Keratinocyte (primary cell): Measurements from ENCODE around the gene MTCL1. TPM values are rescaled to one million over a fixed set of nuclear protein-coding genes. Genes with fewer than 3 reads are reported as not detected.

Experiments
- DNase-seq: peaks from one replicate; pipeline ENCODE4 v3.0.0-alpha.2; 2011; ENCODE audit warnings: low read depth, missing footprints, low spot score
- FAIRE-seq: peaks from 2 replicates; lab custom pipeline; 2011; peaks lifted over from hg19 to GRCh38; lab: Jason Lieb, UNC
- H2AFZ ChIP-seq: 2 replicates; pipeline ENCODE4 v1.6.0; 2012; ENCODE audit warnings: low read length, control low read depth, inconsistent platforms; ENCODE audit not compliant: control insufficient read depth
- H3K27ac ChIP-seq: 2 replicates; pipeline ENCODE4 v1.5.1; 2011; ENCODE audit warnings: low read length; ENCODE audit not compliant: control insufficient read depth, insufficient read depth
- H3K27me3 ChIP-seq: 3 replicates; pipeline ENCODE4 v1.6.0; 2011; ENCODE audit warnings: low read length; ENCODE audit not compliant: control insufficient read depth, insufficient read depth; ENCODE audit errors: extremely low read depth
- H3K36me3 ChIP-seq, 2 experiments: 2 replicates in 1 of 2; 3 replicates in 1 of 2; pipeline ENCODE4 v1.5.1; 2011; ENCODE audit warnings: low read length in 2 of 2, mild to moderate bottlenecking in 1 of 2; ENCODE audit not compliant: control insufficient read depth in 2 of 2, insufficient read depth in 2 of 2; ENCODE audit errors: extremely low read depth in 1 of 2
- H3K4me1 ChIP-seq: 3 replicates; pipeline ENCODE4 v1.5.1; 2011; ENCODE audit warnings: low read length; ENCODE audit not compliant: control insufficient read depth, insufficient read depth; ENCODE audit errors: extremely low read depth
- H3K4me2 ChIP-seq: 3 replicates; pipeline ENCODE4 v1.6.0; 2011; ENCODE audit warnings: low read depth, low read length; ENCODE audit not compliant: control insufficient read depth, insufficient read depth; ENCODE audit errors: extremely low read depth
- H3K4me3 ChIP-seq, 3 experiments: fragments of 200-600 bp in 1 of 3; sonication (generic) in 1 of 3; 2 replicates in 2 of 3; 3 replicates in 1 of 3; pipeline ENCODE4 v1.5.1; 2011 to 2016; ENCODE audit warnings: low read length in 3 of 3, mild to moderate bottlenecking in 3 of 3, control low read depth in 2 of 3, inconsistent platforms in 1 of 3, low read depth in 1 of 3, mixed read lengths in 1 of 3, mixed run types in 1 of 3, moderate library complexity in 1 of 3; ENCODE audit not compliant: control insufficient read depth in 2 of 3, insufficient read depth in 2 of 3; ENCODE audit errors: extremely low read depth in 1 of 3
- H3K79me2 ChIP-seq: 2 replicates; pipeline ENCODE4 v1.6.0; 2012; ENCODE audit warnings: low read length; ENCODE audit not compliant: control insufficient read depth, insufficient read depth
- H3K9ac ChIP-seq: 3 replicates; pipeline ENCODE4 v1.6.0; 2011; ENCODE audit warnings: low read length; ENCODE audit not compliant: control insufficient read depth, insufficient read depth; ENCODE audit errors: extremely low read depth
- H3K9me1 ChIP-seq: 3 replicates; pipeline ENCODE4 v1.6.0; 2011; ENCODE audit warnings: low read length; ENCODE audit not compliant: control insufficient read depth, insufficient read depth; ENCODE audit errors: extremely low read depth
- H3K9me3 ChIP-seq: 2 replicates; pipeline ENCODE4 v1.5.1; 2012; ENCODE audit warnings: low read depth, low read length; ENCODE audit not compliant: control insufficient read depth
- H4K20me1 ChIP-seq: 3 replicates; pipeline ENCODE4 v1.6.0; 2011; ENCODE audit warnings: low read length; ENCODE audit not compliant: control insufficient read depth, insufficient read depth; ENCODE audit errors: extremely low read depth
- EZH2 ChIP-seq: IDR thresholded peaks from one replicate; pipeline ENCODE4 v1.6.1; 2012; ENCODE audit warnings: inconsistent platforms, mild to moderate bottlenecking, low read length, moderate library complexity
- dilution Hi-C: fragments of 300-500 bp; cut with MboI; formaldehyde crosslinking; loops from one replicate; pipeline ENCODE4 v1.7.0; 2020; ENCODE audit warnings: low sequenced_read_pairs; ENCODE audit not compliant: extremely low pct_ligation_motif_present
- polyA plus RNA-seq, 5 experiments: library from polyadenylated mRNA; depleted of rRNA in 3 of 5; stranded (reverse) in 3 of 5; stranded (forward) in 1 of 5; unstranded in 1 of 5; fragments of >200 nt; gene quantifications; 1 replicate in 1 of 5; 2 replicates in 3 of 5; 3 replicates in 1 of 5; pipeline versions ENCODE4 v1.2.1 to v1.2.3, GENCODE V29; 2011 to 2012; ENCODE audit warnings: missing spikeins in 2 of 5, low read depth in 1 of 5, low replicate concordance in 1 of 5
- TF ChIP-seq, protein P1 (sequence below), 3 experiments: IDR thresholded peaks in 1 of 3; conservative IDR thresholded peaks in 1 of 3; optimal IDR thresholded peaks in 1 of 3; 2 replicates in 2 of 3; 3 replicates in 1 of 3; pipeline versions ENCODE3 to v1.5.1; 2011; ENCODE audit warnings: low read length in 3 of 3, mild to moderate bottlenecking in 3 of 3, moderate library complexity in 2 of 3, control low read depth in 1 of 3, inconsistent platforms in 1 of 3; ENCODE audit not compliant: insufficient read depth in 2 of 3; ENCODE audit errors: extremely low read depth in 1 of 3

Gene MTCL1
- polyA plus RNA-seq, 1 donor (not counting 4 experiments of a cell fraction or from before 2014, with no cell fraction given), result 15.4 TPM

DNA sequence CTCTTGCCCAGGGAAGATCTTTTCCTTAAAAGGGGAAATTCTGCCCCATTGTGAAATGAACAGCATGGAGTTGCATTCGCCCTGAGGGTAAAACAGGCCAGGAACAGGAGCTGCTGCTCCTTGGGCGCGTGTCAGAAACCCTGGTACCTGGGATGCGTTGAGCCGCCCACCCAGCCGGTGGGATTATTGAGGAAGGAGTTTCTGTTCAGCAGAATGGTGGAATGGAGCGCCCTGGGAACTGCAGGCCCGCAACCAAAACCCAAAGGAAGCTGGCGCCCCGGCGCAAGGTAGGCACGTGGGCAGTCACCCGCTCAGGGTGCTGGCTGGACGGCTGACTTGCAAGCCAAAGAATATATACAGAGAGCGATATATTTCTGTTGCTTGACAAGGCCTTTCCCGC lies 73.5 kb downstream of the MTCL1 start:
- FAIRE-seq (no peak), DNase-seq (no peak)
- H3K9me1 ChIP-seq, result no peaks in the 10 kb centered on the region
- dilution Hi-C loops, result no loop called here
- no peak overlapping the region for H3K27ac ChIP-seq
- no peak overlapping the region for H2AFZ ChIP-seq
- peaks cover 8 to 30% of the 10 kb centered on the region in 2 experiments for H3K36me3 ChIP-seq
- H3K27me3 ChIP-seq, result no peaks in the 10 kb centered on the region
- no peaks in the 10 kb centered on the region for H3K79me2 ChIP-seq
- peaks cover 15% of the 10 kb centered on the region for H3K4me1 ChIP-seq
- H3K4me2 ChIP-seq, result no peak overlapping the region
- H4K20me1 ChIP-seq, result no peaks in the 10 kb centered on the region
- no peak for TF ChIP-seq EZH2
- TF ChIP-seq, protein P1, sequence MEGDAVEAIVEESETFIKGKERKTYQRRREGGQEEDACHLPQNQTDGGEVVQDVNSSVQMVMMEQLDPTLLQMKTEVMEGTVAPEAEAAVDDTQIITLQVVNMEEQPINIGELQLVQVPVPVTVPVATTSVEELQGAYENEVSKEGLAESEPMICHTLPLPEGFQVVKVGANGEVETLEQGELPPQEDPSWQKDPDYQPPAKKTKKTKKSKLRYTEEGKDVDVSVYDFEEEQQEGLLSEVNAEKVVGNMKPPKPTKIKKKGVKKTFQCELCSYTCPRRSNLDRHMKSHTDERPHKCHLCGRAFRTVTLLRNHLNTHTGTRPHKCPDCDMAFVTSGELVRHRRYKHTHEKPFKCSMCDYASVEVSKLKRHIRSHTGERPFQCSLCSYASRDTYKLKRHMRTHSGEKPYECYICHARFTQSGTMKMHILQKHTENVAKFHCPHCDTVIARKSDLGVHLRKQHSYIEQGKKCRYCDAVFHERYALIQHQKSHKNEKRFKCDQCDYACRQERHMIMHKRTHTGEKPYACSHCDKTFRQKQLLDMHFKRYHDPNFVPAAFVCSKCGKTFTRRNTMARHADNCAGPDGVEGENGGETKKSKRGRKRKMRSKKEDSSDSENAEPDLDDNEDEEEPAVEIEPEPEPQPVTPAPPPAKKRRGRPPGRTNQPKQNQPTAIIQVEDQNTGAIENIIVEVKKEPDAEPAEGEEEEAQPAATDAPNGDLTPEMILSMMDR (optimal IDR thresholded peaks at IDR 0.05 in 1 of 3, IDR thresholded peaks at IDR 0.05 in 1 of 3, conservative IDR thresholded peaks at IDR 0.05 in 1 of 3; ENCODE audit: extremely low read depth in 1 of 3, insufficient read depth in 2 of 3, low read length in 3 of 3), result no peak
- no peak overlapping the region for H3K9ac ChIP-seq
- H3K9me3 ChIP-seq, result no peaks in the 10 kb centered on the region
- no peak overlapping the region for H3K4me3 ChIP-seq

DNA sequence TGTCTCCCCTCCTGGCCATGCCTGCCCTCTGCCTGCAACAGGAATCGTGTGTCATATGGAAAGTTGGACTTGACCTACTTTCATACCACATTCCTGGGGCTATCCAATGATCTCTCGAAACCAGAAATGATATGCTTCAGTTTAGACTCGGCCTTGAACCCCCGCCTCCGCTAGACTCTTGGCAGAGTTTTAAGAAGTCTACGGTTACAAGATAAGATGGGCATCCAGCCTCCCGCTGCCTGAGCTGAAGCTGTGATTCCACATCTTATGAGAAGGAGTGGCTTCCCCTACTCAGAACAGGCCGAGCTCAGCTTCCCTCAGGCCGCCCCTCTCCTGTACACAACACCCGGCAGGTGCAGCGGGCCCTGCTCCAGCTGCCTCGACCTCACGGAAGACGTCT lies 73.9 kb downstream of the MTCL1 start:
- TF ChIP-seq EZH2, result no peak
- TF ChIP-seq, protein P1 (optimal IDR thresholded peaks at IDR 0.05 in 1 of 3, IDR thresholded peaks at IDR 0.05 in 1 of 3, conservative IDR thresholded peaks at IDR 0.05 in 1 of 3; ENCODE audit: extremely low read depth in 1 of 3, insufficient read depth in 2 of 3, low read length in 3 of 3), result no peak
- Histone ChIP-seq H3K79me2 (no peaks in the 10 kb centered on the region), H3K9ac (no peak overlapping the region), H2AFZ (no peak overlapping the region), H3K27ac (no peak overlapping the region), H3K4me1 (peaks cover 15% of the 10 kb centered on the region), H3K4me3 (no peak overlapping the region), H3K9me3 (no peaks in the 10 kb centered on the region), H3K36me3 (peaks cover 8 to 33% of the 10 kb centered on the region in 2 experiments), H3K27me3 (no peaks in the 10 kb centered on the region), H3K9me1 (no peaks in the 10 kb centered on the region), H4K20me1 (no peaks in the 10 kb centered on the region), H3K4me2 (no peak overlapping the region)
- dilution Hi-C loops, result no loop called here
- no peak for FAIRE-seq
- no peak for DNase-seq
